K562 (cell line): ENCODE results near the gene C3. TPM values are rescaled to one million over a fixed set of nuclear protein-coding genes. Genes with fewer than 3 reads are reported as not detected.

ENCODE experiments used
- ATAC-seq: fragments of 200-7000 bp; cut with Tn5 transposase; 3 replicates; pipeline ENCODE4 v1.9.1; 2020; ENCODE audit warnings: moderate library complexity
- BruUV-seq: library from RNA; stranded (reverse); fragments of 400-500 nt; replicated peaks from 2 replicates; lab custom pipeline; 2021; lab: Mats Ljungman, UMichigan
- CTCF ChIA-PET: fragments of 300-600 bp; formaldehyde crosslinking; extraction: SDS; loops from one replicate; lab custom pipeline; 2021; ENCODE audit warnings: low intra/inter-chr PET ratio; lab: Yijun Ruan, JAX
- POLR2A ChIA-PET: fragments of 300-600, 350-650 bp; sonication (Branson Sonifier 250); formaldehyde crosslinking; extraction: SDS; loops from one replicate; lab custom pipeline; 2021; ENCODE audit warnings: antibody characterized with exemption, inconsistent platforms; lab: Yijun Ruan, JAX
- DNase-seq, 4 experiments: peaks; one replicate each; pipeline versions ENCODE4 v3.0.0 to v3.0.0-alpha.2; 2011 to 2018; ENCODE audit warnings: low spot score in 3 of 4, mixed read lengths in 3 of 4; ENCODE audit errors: extremely low read depth in 1 of 4
- FAIRE-seq: peaks from 2 replicates; lab custom pipeline; 2011; peaks lifted over from hg19 to GRCh38; lab: Jason Lieb, UNC
- H2AFZ ChIP-seq: 2 replicates; pipeline ENCODE4 v1.6.0; 2011; ENCODE audit warnings: low read depth, low read length, control low read depth, inconsistent platforms
- H3K27ac ChIP-seq: fragments of 200-600 bp; 3 replicates; pipeline ENCODE4 v1.8.0; 2011; ENCODE audit warnings: low read depth, mild to moderate bottlenecking, control low read depth, inconsistent platforms, low read length, moderate library complexity, mixed read lengths; ENCODE audit errors: extremely low read depth
- H3K27me3 ChIP-seq, 2 experiments: fragments of 300-600 bp in 1 of 2; 2 replicates in 1 of 2; 3 replicates in 1 of 2; pipeline versions ENCODE4 v1.6.0 to v1.8.0; 2011; ENCODE audit warnings: inconsistent platforms in 2 of 2, low read length in 2 of 2, mild to moderate bottlenecking in 1 of 2, mixed read lengths in 1 of 2, moderate library complexity in 1 of 2; ENCODE audit not compliant: control insufficient read depth in 2 of 2, insufficient read depth in 2 of 2
- H3K36me3 ChIP-seq: fragments of 300-600 bp; 3 replicates; pipeline ENCODE4 v1.8.0; 2011; ENCODE audit warnings: mild to moderate bottlenecking, low read length, inconsistent platforms; ENCODE audit not compliant: control insufficient read depth, insufficient read depth
- H3K4me1 ChIP-seq, 2 experiments: fragments of 200-600 bp in 1 of 2; replicated peaks in 1 of 2; 2 replicates in 1 of 2; 3 replicates in 1 of 2; pipeline versions ENCODE4 v1.5.1 to v1.8.0; 2011; ENCODE audit warnings: inconsistent platforms in 2 of 2, low read length in 2 of 2, mild to moderate bottlenecking in 1 of 2, mixed read lengths in 1 of 2, moderate library complexity in 1 of 2; ENCODE audit not compliant: control insufficient read depth in 2 of 2, insufficient read depth in 2 of 2
- H3K4me2 ChIP-seq: 2 replicates; pipeline ENCODE4 v1.6.1; 2011; ENCODE audit warnings: low read length, control low read depth, inconsistent platforms, mixed read lengths; ENCODE audit not compliant: insufficient read depth
- H3K4me3 ChIP-seq: fragments of 200-600 bp; sonication (generic), shearing (Covaris generic); 2 replicates; pipeline ENCODE4 v1.5.1; 2016; ENCODE audit warnings: control low read depth, inconsistent platforms
- H3K79me2 ChIP-seq: fragments of 200-600 bp; 3 replicates; pipeline ENCODE4 v1.8.0; 2011; ENCODE audit warnings: low read length, inconsistent platforms; ENCODE audit not compliant: control insufficient read depth, insufficient read depth
- H3K9ac ChIP-seq, 2 experiments: 2 replicates each; pipeline versions ENCODE4 v1.6.0 to v1.6.1; 2011; ENCODE audit warnings: low read depth in 2 of 2, low read length in 2 of 2, control low read depth in 1 of 2, inconsistent platforms in 1 of 2, mild to moderate bottlenecking in 1 of 2, mixed read lengths in 1 of 2; ENCODE audit not compliant: insufficient read depth in 1 of 2
- H3K9me1 ChIP-seq: one replicate; pipeline ENCODE4 v1.6.0; 2011; ENCODE audit warnings: inconsistent platforms, mild to moderate bottlenecking, low read length, moderate library complexity; ENCODE audit not compliant: control insufficient read depth, insufficient read depth
- H3K9me3 ChIP-seq: replicated peaks from 2 replicates; pipeline ENCODE4 v1.5.1; 2011; ENCODE audit warnings: low read depth, low read length, inconsistent platforms; ENCODE audit not compliant: control insufficient read depth, insufficient read depth
- H4K20me1 ChIP-seq: replicated peaks from 2 replicates; pipeline ENCODE4 v1.6.1; 2011; ENCODE audit warnings: low read length, inconsistent platforms, mixed read lengths; ENCODE audit not compliant: control insufficient read depth, insufficient read depth
- ARID1B ChIP-seq: fragments of 450-650 bp; IDR thresholded peaks from 2 replicates; pipeline ENCODE4 v1.6.1; 2016; ENCODE audit warnings: antibody characterized with exemption, mild to moderate bottlenecking, inconsistent platforms
- BRCA1 ChIP-seq, 2 experiments: fragments of 450-650 bp in 1 of 2; sonication (generic) in 1 of 2; formaldehyde crosslinking in 1 of 2; IDR thresholded peaks; 2 replicates each; pipeline versions ENCODE4 v1.5.0 to v1.6.1; 2017 to 2020; ENCODE audit warnings: mild to moderate bottlenecking in 1 of 2, missing genetic modification reagents in 1 of 2
- CEBPG ChIP-seq, 3 experiments: fragments of 200-800 bp in 1 of 3; sonication (Bioruptor generic) in 1 of 3; sonication (generic) in 1 of 3; formaldehyde crosslinking in 1 of 3; IDR thresholded peaks in 2 of 3; conservative IDR thresholded peaks in 1 of 3; 2 replicates each; pipeline versions ENCODE4 v1.6.1 to v1.8.0; 2016 to 2022; ENCODE audit warnings: missing compliant biosample characterization in 2 of 3, missing genetic modification characterization in 2 of 3, mild to moderate bottlenecking in 1 of 3, missing genetic modification reagents in 1 of 3
- LCOR ChIP-seq: sonication (generic); formaldehyde crosslinking; IDR thresholded peaks from 2 replicates; pipeline ENCODE4 v1.8.0; 2022; ENCODE audit warnings: mild to moderate bottlenecking, missing genetic modification reagents
- RUNX1 ChIP-seq: sonication (generic); IDR thresholded peaks from 2 replicates; pipeline ENCODE4 v1.6.1; 2016; ENCODE audit warnings: antibody characterized with exemption, low read depth
- SMARCA5 ChIP-seq: fragments of 450-650 bp; IDR thresholded peaks from 2 replicates; pipeline ENCODE4 v1.6.1; 2016
- U2AF1 ChIP-seq: fragments of 200-400 bp; formaldehyde crosslinking; optimal IDR thresholded peaks from 2 replicates; pipeline ENCODE3; 2017; ENCODE audit warnings: mild to moderate bottlenecking, low read depth, low read length, moderate library complexity
- ZFX ChIP-seq: sonication (generic); formaldehyde crosslinking; IDR thresholded peaks from 2 replicates; pipeline ENCODE4 v1.8.0; 2022; ENCODE audit warnings: mild to moderate bottlenecking, missing genetic modification reagents, moderate library complexity
- ZNF436 ChIP-seq: fragments of 250-450, 450-650 bp; sonication (Bioruptor Pico); formaldehyde crosslinking; IDR thresholded peaks from 2 replicates; pipeline ENCODE4 v1.7.0; 2020; ENCODE audit warnings: mild to moderate bottlenecking
- WGBS: fragments of 100-300 bp; shearing (Covaris generic); methylation state at CpG from one replicate; pipeline ENCODE4 v1.1.6; 2016; ENCODE audit warnings: low coverage, mixed read lengths; ENCODE audit not compliant: insufficient coverage; ENCODE audit errors: missing lambda C conversion rate; 5-methylcytosine and 5-hydroxymethylcytosine counted together
- in situ Hi-C: fragments of 300-500 bp; cut with MboI; formaldehyde crosslinking; loops from 4 replicates; pipeline ENCODE4 v1.15.0; 2018; ENCODE audit warnings: inconsistent platforms, mixed read lengths
- intact Hi-C: fragments of 100-400 bp; cut with micrococcal nuclease; formaldehyde crosslinking; loops from 2 replicates; pipeline ENCODE4 v1.14.2; 2022
- polyA plus RNA-seq, 8 experiments: library from polyadenylated mRNA; depleted of rRNA in 4 of 8; stranded (reverse) in 5 of 8; unstranded in 3 of 8; fragments of >200 nt; fragmentation: Nextera tagmentation in 2 of 8; fragmentation: Illumina TruSeq in 1 of 8; extraction: Ambion mirVana in 2 of 8; extraction: Trizol in 1 of 8; gene quantifications; 2 replicates each; pipeline versions ENCODE4 v1.2.1 to v1.2.3, GENCODE V29; 2011 to 2014; ENCODE audit warnings: inconsistent platforms in 1 of 8, missing spikeins in 1 of 8
- total RNA-seq, 7 experiments: library from RNA; depleted of rRNA in 6 of 7; stranded (reverse); fragments of >200 nt in 6 of 7; fragmentation: Illumina TruSeq in 2 of 7; extraction: Trizol in 2 of 7; gene quantifications; 2 replicates each; pipeline versions ENCODE4 v1.2.1 to v1.2.3, GENCODE V29; 2011 to 2021; ENCODE audit warnings: low replicate concordance in 1 of 7
- TF ChIP-seq, protein P1 (sequence below), 2 experiments: fragments of 450-650 bp; IDR thresholded peaks; 2 replicates each; pipeline ENCODE4 v1.6.1; 2018; ENCODE audit warnings: mild to moderate bottlenecking in 2 of 2, low read depth in 1 of 2; ENCODE audit not compliant: partially characterized antibody in 2 of 2
- TF ChIP-seq, protein P2 (sequence below): fragments of 450-650 bp; conservative IDR thresholded peaks from 2 replicates; pipeline ENCODE4 v1.6.1; 2016; ENCODE audit warnings: missing genetic modification characterization, low read depth, mild to moderate bottlenecking, missing compliant biosample characterization, moderate library complexity
- TF ChIP-seq, protein P3 (sequence below): fragments of 250-450 bp; sonication (Bioruptor Pico); IDR thresholded peaks from 2 replicates; pipeline ENCODE4 v1.5.0; 2020; ENCODE audit warnings: mild to moderate bottlenecking, borderline replicate concordance

Gene C3
- total and polyA plus RNA-seq, 9 of the 15 experiments (the other 6 are each of a cell fraction or from before 2014, with no cell fraction given), result 0.59 to 10.6 (median 2.2) TPM

DNA sequence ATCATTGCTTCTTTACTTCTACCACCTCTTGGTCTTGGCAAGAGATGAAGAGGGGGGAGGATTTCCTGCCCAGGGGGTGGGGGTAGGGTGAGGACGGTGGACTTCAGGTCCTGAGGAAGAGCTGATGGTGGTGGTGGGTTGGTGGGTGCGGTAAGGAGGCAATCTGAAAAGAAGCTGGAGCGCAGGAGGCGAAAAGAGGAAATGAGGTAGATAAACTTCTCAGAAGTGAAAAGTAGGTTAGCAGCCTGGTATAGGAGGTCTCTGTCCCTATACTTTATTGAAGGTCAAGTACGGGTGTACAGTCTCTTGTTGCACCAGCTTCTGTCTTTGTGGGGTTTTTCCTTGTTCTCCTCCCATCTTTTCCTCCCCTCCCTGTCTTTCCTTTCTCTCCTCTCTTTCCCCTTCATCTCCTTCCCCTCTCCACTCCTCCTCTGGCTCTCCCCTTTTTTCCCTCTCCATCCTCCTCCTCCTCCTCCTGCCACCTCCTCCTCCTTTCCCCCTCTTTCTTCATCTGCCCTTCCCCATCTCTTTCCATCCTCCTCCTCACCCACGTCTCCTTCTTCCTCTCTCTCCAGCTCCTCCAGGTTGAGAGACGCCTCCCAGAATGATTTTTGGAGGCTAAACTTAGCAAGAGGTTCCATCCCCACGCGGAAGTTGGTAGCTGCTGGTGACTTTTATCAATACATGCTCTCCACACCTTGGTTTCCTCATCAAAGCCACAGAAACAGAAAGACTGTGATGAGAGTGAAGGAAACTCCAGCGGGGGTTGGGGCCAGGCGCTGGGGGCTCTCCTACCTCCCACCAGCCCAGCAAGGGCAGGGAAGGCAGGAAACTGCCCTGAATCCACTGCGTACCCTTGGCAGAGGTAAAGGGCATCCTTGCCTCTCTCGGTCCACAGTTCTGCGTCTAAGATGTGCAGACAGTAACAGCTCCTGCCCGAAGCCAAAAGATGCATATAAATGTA, 65.8 kb downstream of the C3 start:
- no peaks in the 10 kb centered on the region for H3K79me2 ChIP-seq
- peaks cover 14 to 22% of the 10 kb centered on the region in 2 experiments; a peak in 4 of 5 replicates for H3K4me1 ChIP-seq
- no peak overlapping the region for H3K4me2 ChIP-seq
- WGBS, result 26% methylated on average over 15 of the region's 15 CpGs
- BruUV-seq, result no TSS peak
- no peak for FAIRE-seq
- DNase-seq, result peak in 1 of 4 experiments; percentile 14
- peaks cover 0 to 12% of the 10 kb centered on the region in 2 experiments; a peak in 2 of 5 replicates for H3K27me3 ChIP-seq
- ATAC-seq, result peak; percentile 57
- ChIA-PET CTCF (no interaction called here), POLR2A (interaction anchor here (0.6 kb wide), 1 partner anchor 379 kb away, joined by 3 read pairs; no protein-coding TSS in a partner anchor)
- H2AFZ ChIP-seq, result peak overlapping the region; percentile 20; the same call in 1 of the 2 replicates
- no peak overlapping the region for H3K27ac ChIP-seq
- intact Hi-C loops, result no loop called here
- no peaks in the 10 kb centered on the region for H3K36me3 ChIP-seq
- H3K4me3 ChIP-seq, result no peak overlapping the region
- H3K9me1 ChIP-seq, result no peaks in the 10 kb centered on the region
- H3K9ac ChIP-seq, result peak overlapping the region in 1 of 2 experiments; percentile 76; a peak in 2 of 4 replicates
- in situ Hi-C loops, result no loop called here
- no peaks in the 10 kb centered on the region for H3K9me3 ChIP-seq
- no peaks in the 10 kb centered on the region for H4K20me1 ChIP-seq
- TF ChIP-seq RUNX1 (no peak), LCOR (CRISPR knock-in tag) (no peak), ZFX (CRISPR knock-in tag) (no peak), ARID1B (0 out of 2 replicates have a peak, but pooled peaks have one; percentile 16), BRCA1 (IDR thresholded peaks at IDR 0.05) (no peak), BRCA1 (CRISPR knock-in tag; IDR thresholded peaks at IDR 0.05) (no peak), U2AF1 (no peak), SMARCA5 (0 out of 2 replicates have a peak, but pooled peaks have one; percentile 30), ZNF436 (CRISPR knock-in tag) (no peak), CEBPG (CRISPR knock-in tag; IDR thresholded peaks at IDR 0.05) (no peak), CEBPG (tag; conservative IDR thresholded peaks at IDR 0.05 in 1 of 2, IDR thresholded peaks at IDR 0.05 in 1 of 2) (no peak)
- TF ChIP-seq, protein P1, sequence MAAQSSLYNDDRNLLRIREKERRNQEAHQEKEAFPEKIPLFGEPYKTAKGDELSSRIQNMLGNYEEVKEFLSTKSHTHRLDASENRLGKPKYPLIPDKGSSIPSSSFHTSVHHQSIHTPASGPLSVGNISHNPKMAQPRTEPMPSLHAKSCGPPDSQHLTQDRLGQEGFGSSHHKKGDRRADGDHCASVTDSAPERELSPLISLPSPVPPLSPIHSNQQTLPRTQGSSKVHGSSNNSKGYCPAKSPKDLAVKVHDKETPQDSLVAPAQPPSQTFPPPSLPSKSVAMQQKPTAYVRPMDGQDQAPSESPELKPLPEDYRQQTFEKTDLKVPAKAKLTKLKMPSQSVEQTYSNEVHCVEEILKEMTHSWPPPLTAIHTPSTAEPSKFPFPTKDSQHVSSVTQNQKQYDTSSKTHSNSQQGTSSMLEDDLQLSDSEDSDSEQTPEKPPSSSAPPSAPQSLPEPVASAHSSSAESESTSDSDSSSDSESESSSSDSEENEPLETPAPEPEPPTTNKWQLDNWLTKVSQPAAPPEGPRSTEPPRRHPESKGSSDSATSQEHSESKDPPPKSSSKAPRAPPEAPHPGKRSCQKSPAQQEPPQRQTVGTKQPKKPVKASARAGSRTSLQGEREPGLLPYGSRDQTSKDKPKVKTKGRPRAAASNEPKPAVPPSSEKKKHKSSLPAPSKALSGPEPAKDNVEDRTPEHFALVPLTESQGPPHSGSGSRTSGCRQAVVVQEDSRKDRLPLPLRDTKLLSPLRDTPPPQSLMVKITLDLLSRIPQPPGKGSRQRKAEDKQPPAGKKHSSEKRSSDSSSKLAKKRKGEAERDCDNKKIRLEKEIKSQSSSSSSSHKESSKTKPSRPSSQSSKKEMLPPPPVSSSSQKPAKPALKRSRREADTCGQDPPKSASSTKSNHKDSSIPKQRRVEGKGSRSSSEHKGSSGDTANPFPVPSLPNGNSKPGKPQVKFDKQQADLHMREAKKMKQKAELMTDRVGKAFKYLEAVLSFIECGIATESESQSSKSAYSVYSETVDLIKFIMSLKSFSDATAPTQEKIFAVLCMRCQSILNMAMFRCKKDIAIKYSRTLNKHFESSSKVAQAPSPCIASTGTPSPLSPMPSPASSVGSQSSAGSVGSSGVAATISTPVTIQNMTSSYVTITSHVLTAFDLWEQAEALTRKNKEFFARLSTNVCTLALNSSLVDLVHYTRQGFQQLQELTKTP (IDR thresholded peaks at IDR 0.05; ENCODE audit: low read depth in 1 of 2, partially characterized antibody in 2 of 2), result peak in 1 of 2 experiments; percentile 56
- TF ChIP-seq, protein P2, sequence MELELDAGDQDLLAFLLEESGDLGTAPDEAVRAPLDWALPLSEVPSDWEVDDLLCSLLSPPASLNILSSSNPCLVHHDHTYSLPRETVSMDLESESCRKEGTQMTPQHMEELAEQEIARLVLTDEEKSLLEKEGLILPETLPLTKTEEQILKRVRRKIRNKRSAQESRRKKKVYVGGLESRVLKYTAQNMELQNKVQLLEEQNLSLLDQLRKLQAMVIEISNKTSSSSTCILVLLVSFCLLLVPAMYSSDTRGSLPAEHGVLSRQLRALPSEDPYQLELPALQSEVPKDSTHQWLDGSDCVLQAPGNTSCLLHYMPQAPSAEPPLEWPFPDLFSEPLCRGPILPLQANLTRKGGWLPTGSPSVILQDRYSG (tag), result no peak
- TF ChIP-seq, protein P3, sequence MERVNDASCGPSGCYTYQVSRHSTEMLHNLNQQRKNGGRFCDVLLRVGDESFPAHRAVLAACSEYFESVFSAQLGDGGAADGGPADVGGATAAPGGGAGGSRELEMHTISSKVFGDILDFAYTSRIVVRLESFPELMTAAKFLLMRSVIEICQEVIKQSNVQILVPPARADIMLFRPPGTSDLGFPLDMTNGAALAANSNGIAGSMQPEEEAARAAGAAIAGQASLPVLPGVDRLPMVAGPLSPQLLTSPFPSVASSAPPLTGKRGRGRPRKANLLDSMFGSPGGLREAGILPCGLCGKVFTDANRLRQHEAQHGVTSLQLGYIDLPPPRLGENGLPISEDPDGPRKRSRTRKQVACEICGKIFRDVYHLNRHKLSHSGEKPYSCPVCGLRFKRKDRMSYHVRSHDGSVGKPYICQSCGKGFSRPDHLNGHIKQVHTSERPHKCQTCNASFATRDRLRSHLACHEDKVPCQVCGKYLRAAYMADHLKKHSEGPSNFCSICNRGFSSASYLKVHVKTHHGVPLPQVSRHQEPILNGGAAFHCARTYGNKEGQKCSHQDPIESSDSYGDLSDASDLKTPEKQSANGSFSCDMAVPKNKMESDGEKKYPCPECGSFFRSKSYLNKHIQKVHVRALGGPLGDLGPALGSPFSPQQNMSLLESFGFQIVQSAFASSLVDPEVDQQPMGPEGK, result no peak
